Fibroblast of the aortic adventitia (primary cell): ENCODE measurements around the gene AIMP1. TPM values are rescaled to one million over a fixed set of nuclear protein-coding genes. Genes with fewer than 3 reads are reported as not detected.
A peak's percentile ranks its signal among the peaks of the same experiment; 100 is the strongest.

Source experiments
- DNase-seq: peaks from one replicate; pipeline ENCODE4 v3.0.0-alpha.2; 2010; ENCODE audit warnings: low read depth
- H3K4me3 ChIP-seq: 2 replicates; pipeline ENCODE4 v1.5.1; 2011; ENCODE audit warnings: low read depth, mild to moderate bottlenecking, control low read depth, low read length, moderate library complexity
- CTCF ChIP-seq: IDR thresholded peaks from 2 replicates; pipeline ENCODE4 v1.5.1; 2011; ENCODE audit warnings: mild to moderate bottlenecking, low read length, control low read depth, inconsistent platforms; ENCODE audit not compliant: insufficient read depth
- total RNA-seq: library from RNA; depleted of rRNA; stranded (reverse); fragments of >200 nt; gene quantifications from 2 replicates; pipeline ENCODE4 v1.2.3, GENCODE V29; 2012; ENCODE audit warnings: low replicate concordance

Gene AIMP1
- total RNA-seq, 1 donor: 30.7 TPM

- TF ChIP-seq CTCF: no peak
- DNase-seq: peak; percentile 60
- H3K4me3 ChIP-seq: no peak overlapping the region
Observed at GRCh38 chr4:106358899-106359298, 42.5 kb downstream of the AIMP1 start.

GRCh38 chr4:106362086-106362825 is 45.9 kb downstream of the AIMP1 start:
- no peak for TF ChIP-seq CTCF
- DNase-seq: no peak
- no peak overlapping the region for H3K4me3 ChIP-seq

- no peak for TF ChIP-seq CTCF
- no peak overlapping the region for H3K4me3 ChIP-seq
- DNase-seq: no peak
Observed at GRCh38 chr4:106364282-106364681, 47.9 kb downstream of the AIMP1 start.

- no peak for TF ChIP-seq CTCF
- H3K4me3 ChIP-seq: no peak overlapping the region
- DNase-seq: peak; percentile 94
Observed at GRCh38 chr4:106365613-106366012, 49.3 kb downstream of the AIMP1 start.

- no peak overlapping the region for H3K4me3 ChIP-seq
- TF ChIP-seq CTCF: no peak
- peak; percentile 84 for DNase-seq
Observed at GRCh38 chr4:106366026-106366425, 49.7 kb downstream of the AIMP1 start.

GRCh38 chr4:106367072-106367471 is 50.7 kb downstream of the AIMP1 start:
- TF ChIP-seq CTCF: no peak
- H3K4me3 ChIP-seq: no peak overlapping the region
- no peak for DNase-seq

GRCh38 chr4:106368678-106369077 is 52.3 kb downstream of the AIMP1 start, which contains the start of gene GIMD1:
TSS of gene GIMD1 (minus strand) at chr4:106368778. CDS start at chr4:106367435, 1,343 bp downstream.
- no peak for TF ChIP-seq CTCF
- no peak for DNase-seq
- no peak within 1 kb of the TSS for H3K4me3 ChIP-seq
